Trophoblast cell (in vitro differentiated cells and primary cell): ENCODE measurements around the gene LRRC1.
A peak's percentile ranks its signal among the peaks of the same experiment; 100 is the strongest.

Experiments
- DNase-seq, 2 donors: peaks; one replicate each; pipeline ENCODE4 v3.0.0-alpha.2; 2016
- H2AFZ ChIP-seq: 2 replicates; pipeline ENCODE4 v1.6.1; 2013; ENCODE audit warnings: low read length, moderate library complexity, mild to moderate bottlenecking; ENCODE audit not compliant: insufficient read depth, poor library complexity
- H2AK5ac ChIP-seq: 2 replicates; pipeline ENCODE4 v1.6.1; 2013; ENCODE audit warnings: mild to moderate bottlenecking, low read length
- H2BK120ac ChIP-seq: 2 replicates; pipeline ENCODE4 v1.6.1; 2013; ENCODE audit warnings: low read length, mild to moderate bottlenecking, moderate library complexity; ENCODE audit not compliant: insufficient read depth, poor library complexity
- H2BK12ac ChIP-seq: 2 replicates; pipeline ENCODE4 v1.6.1; 2013; ENCODE audit warnings: mild to moderate bottlenecking, low read length, moderate library complexity
- H2BK5ac ChIP-seq: 2 replicates; pipeline ENCODE4 v1.6.1; 2013; ENCODE audit warnings: low read length, low read depth, moderate library complexity, mild to moderate bottlenecking; ENCODE audit not compliant: poor library complexity
- H3K14ac ChIP-seq: 2 replicates; pipeline ENCODE4 v1.6.1; 2013; ENCODE audit warnings: mild to moderate bottlenecking, low read length
- H3K18ac ChIP-seq: 2 replicates; pipeline ENCODE4 v1.6.1; 2013; ENCODE audit warnings: mild to moderate bottlenecking, low read length
- H3K23ac ChIP-seq: 2 replicates; pipeline ENCODE4 v1.6.1; 2013; ENCODE audit warnings: low read length
- H3K27ac ChIP-seq: 2 replicates; pipeline ENCODE4 v1.5.1; 2013; ENCODE audit warnings: low read depth, mild to moderate bottlenecking, inconsistent platforms, low read length, moderate library complexity
- H3K27me3 ChIP-seq: 2 replicates; pipeline ENCODE4 v1.6.1; 2013; ENCODE audit warnings: inconsistent platforms, mild to moderate bottlenecking, low read length, moderate library complexity; ENCODE audit not compliant: insufficient read depth
- H3K36me3 ChIP-seq, 2 experiments: 1 replicate in 1 of 2; 2 replicates in 1 of 2; pipeline ENCODE4 v1.6.1; 2013; ENCODE audit warnings: low read length in 2 of 2, mild to moderate bottlenecking in 2 of 2, moderate library complexity in 1 of 2; ENCODE audit not compliant: insufficient read depth in 2 of 2, control insufficient read depth in 1 of 2
- H3K4ac ChIP-seq: 2 replicates; pipeline ENCODE4 v1.6.1; 2013; ENCODE audit warnings: low read depth, mild to moderate bottlenecking, low read length, moderate library complexity
- H3K4me1 ChIP-seq, 2 experiments: 1 replicate in 1 of 2; 2 replicates in 1 of 2; pipeline ENCODE4 v1.6.1; 2013; ENCODE audit warnings: low read length in 2 of 2, mild to moderate bottlenecking in 2 of 2, moderate library complexity in 1 of 2; ENCODE audit not compliant: insufficient read depth in 2 of 2, control insufficient read depth in 1 of 2
- H3K4me2 ChIP-seq: 2 replicates; pipeline ENCODE4 v1.6.1; 2013; ENCODE audit warnings: inconsistent platforms, mild to moderate bottlenecking, low read length, moderate library complexity
- H3K4me3 ChIP-seq: 2 replicates; pipeline ENCODE4 v1.5.1; 2013; ENCODE audit warnings: mild to moderate bottlenecking, low read depth, low read length, inconsistent platforms
- H3K79me1 ChIP-seq: one replicate; pipeline ENCODE4 v1.6.1; 2013; ENCODE audit warnings: low read length
- H3K79me2 ChIP-seq: 2 replicates; pipeline ENCODE4 v1.6.1; 2013; ENCODE audit warnings: low read length, mild to moderate bottlenecking; ENCODE audit not compliant: control insufficient read depth, insufficient read depth, poor library complexity
- H3K9ac ChIP-seq: 2 replicates; pipeline ENCODE4 v1.6.1; 2013; ENCODE audit warnings: mild to moderate bottlenecking, low read length
- H3K9me3 ChIP-seq: 2 replicates; pipeline ENCODE4 v1.6.1; 2013; ENCODE audit warnings: low read depth, mild to moderate bottlenecking, control low read depth, inconsistent platforms, low read length; ENCODE audit not compliant: insufficient read depth
- H4K12ac ChIP-seq: 2 replicates; pipeline ENCODE4 v1.6.1; 2013; ENCODE audit warnings: low read depth, mild to moderate bottlenecking, low read length, moderate library complexity
- H4K8ac ChIP-seq: 2 replicates; pipeline ENCODE4 v1.6.1; 2013; ENCODE audit warnings: low read depth, mild to moderate bottlenecking, low read length, moderate library complexity
- H4K91ac ChIP-seq: one replicate; pipeline ENCODE4 v1.6.1; 2013; ENCODE audit warnings: low read depth, mild to moderate bottlenecking, low read length, moderate library complexity
- WGBS: extraction: QIAGEN DNeasy Blood & Tissue Kit; methylation state at CpG from one replicate; pipeline ENCODE4 v1.1.7; 2013; ENCODE audit warnings: missing lambda C conversion rate; ENCODE audit not compliant: insufficient read length, insufficient coverage; ENCODE audit errors: extremely low coverage; 5-methylcytosine and 5-hydroxymethylcytosine counted together

LRRC1 gene

DNA sequence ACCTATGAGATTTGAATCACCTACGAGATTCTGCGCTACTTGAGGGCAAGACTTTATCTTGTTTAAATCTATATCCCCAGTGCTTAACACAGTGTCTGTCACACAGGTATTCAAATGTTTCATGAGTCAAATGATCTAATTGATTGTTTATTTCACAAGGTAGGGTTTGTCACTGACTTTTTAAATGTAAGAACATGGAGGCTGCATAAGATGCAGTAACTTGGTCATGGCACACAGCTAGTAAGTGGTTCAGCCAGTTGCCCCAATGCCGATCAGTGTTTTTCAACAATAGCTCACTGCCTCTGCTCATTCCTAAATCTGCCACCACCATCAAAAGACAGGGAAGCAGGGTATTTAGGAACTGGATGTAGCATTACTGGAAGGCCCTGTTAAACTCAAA lies 42.4 kb upstream of the LRRC1 start:
- Histone ChIP-seq H3K27ac (no peak overlapping the region), H3K23ac (no peak overlapping the region), H3K27me3 (no peaks in the 10 kb centered on the region), H4K8ac (no peak overlapping the region), H3K14ac (no peak overlapping the region), H2BK12ac (no peak overlapping the region), H3K79me1 (no peaks in the 10 kb centered on the region), H3K4ac (no peak overlapping the region), H2AFZ (no peak overlapping the region), H3K9me3 (no peaks in the 10 kb centered on the region), H3K79me2 (no peaks in the 10 kb centered on the region), H3K36me3 (no peaks in the 10 kb centered on the region), H2BK5ac (no peak overlapping the region), H4K12ac (no peak overlapping the region), H3K4me3 (no peak overlapping the region), H3K9ac (no peak overlapping the region), H3K4me1 (no peaks in the 10 kb centered on the region), H3K18ac (no peak overlapping the region), H3K4me2 (no peak overlapping the region), H2AK5ac (no peak overlapping the region), H4K91ac (no peak overlapping the region), H2BK120ac (no peak overlapping the region)
- WGBS: no CpG with 5 or more reads among the region's 3 CpGs
- DNase-seq: peak in 1 of 2 donors; percentile 56

DNA sequence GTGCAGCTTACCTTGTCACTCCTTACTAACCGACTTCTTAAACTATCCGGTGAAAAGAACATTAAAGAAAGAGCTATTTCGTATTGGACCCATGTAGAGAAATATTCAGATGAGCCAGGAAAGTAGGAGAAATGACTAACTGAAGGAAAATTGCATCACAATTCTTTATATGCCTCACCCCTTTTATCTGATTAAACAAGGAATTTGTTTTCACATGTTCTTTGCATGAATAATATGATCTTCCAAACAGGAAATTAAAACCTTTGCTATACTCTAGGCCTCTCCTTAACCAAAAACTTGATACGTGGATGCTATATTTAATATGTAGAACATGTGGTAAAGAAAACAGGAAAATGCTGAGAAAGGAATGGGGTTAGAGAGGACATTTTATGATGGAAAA lies 41.9 kb upstream of the LRRC1 start:
- WGBS: no CpG with 5 or more reads among the region's 4 CpGs
- Histone ChIP-seq H4K91ac (no peak overlapping the region), H2BK5ac (no peak overlapping the region), H3K27ac (no peak overlapping the region), H2BK12ac (no peak overlapping the region), H2AFZ (no peak overlapping the region), H4K8ac (no peak overlapping the region), H3K4me3 (no peak overlapping the region), H2BK120ac (no peak overlapping the region), H3K27me3 (no peaks in the 10 kb centered on the region), H3K4ac (no peak overlapping the region), H3K79me2 (no peaks in the 10 kb centered on the region), H3K4me1 (no peaks in the 10 kb centered on the region), H3K9ac (no peak overlapping the region), H3K23ac (no peak overlapping the region), H3K4me2 (no peak overlapping the region), H3K18ac (no peak overlapping the region), H3K14ac (no peak overlapping the region), H3K36me3 (no peaks in the 10 kb centered on the region), H3K79me1 (no peaks in the 10 kb centered on the region), H2AK5ac (no peak overlapping the region), H3K9me3 (no peaks in the 10 kb centered on the region), H4K12ac (no peak overlapping the region)
- peak in 1 of 2 donors; percentile 81 for DNase-seq

DNA sequence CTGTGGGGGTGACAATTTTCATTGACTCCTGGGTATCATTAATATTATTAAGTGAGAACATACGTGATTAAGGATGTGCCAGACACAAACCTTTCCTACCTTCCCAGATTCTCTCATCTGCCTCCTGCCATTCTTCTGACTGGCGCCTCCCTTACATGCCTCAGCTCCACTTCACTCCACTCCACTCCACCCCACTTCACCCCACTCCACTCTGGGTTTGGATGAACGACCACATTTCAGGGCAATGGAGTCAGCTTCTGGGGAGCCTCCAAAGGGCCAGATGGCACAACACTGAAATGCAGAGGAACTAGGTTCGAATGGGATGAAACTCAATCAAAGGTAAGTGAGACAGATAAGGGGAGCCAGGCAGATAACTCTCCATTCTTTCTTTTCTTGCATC lies 40.5 kb upstream of the LRRC1 start:
- H4K91ac ChIP-seq: no peak overlapping the region
- H3K4me2 ChIP-seq: no peak overlapping the region
- no peak overlapping the region for H2BK12ac ChIP-seq
- no peak overlapping the region for H2AK5ac ChIP-seq
- no peak for DNase-seq
- no peak overlapping the region for H3K23ac ChIP-seq
- no CpG with 5 or more reads among the region's 4 CpGs for WGBS
- H3K79me1 ChIP-seq: no peaks in the 10 kb centered on the region
- no peak overlapping the region for H3K27ac ChIP-seq
- no peaks in the 10 kb centered on the region for H3K9me3 ChIP-seq
- H3K4ac ChIP-seq: no peak overlapping the region
- no peak overlapping the region for H2AFZ ChIP-seq
- no peak overlapping the region for H3K9ac ChIP-seq
- H3K36me3 ChIP-seq: no peaks in the 10 kb centered on the region
- H3K18ac ChIP-seq: no peak overlapping the region
- H2BK120ac ChIP-seq: no peak overlapping the region
- H3K14ac ChIP-seq: no peak overlapping the region
- no peak overlapping the region for H4K8ac ChIP-seq
- H4K12ac ChIP-seq: no peak overlapping the region
- no peaks in the 10 kb centered on the region for H3K27me3 ChIP-seq
- H3K79me2 ChIP-seq: no peaks in the 10 kb centered on the region
- H3K4me1 ChIP-seq: no peaks in the 10 kb centered on the region
- H2BK5ac ChIP-seq: no peak overlapping the region
- no peak overlapping the region for H3K4me3 ChIP-seq

DNA sequence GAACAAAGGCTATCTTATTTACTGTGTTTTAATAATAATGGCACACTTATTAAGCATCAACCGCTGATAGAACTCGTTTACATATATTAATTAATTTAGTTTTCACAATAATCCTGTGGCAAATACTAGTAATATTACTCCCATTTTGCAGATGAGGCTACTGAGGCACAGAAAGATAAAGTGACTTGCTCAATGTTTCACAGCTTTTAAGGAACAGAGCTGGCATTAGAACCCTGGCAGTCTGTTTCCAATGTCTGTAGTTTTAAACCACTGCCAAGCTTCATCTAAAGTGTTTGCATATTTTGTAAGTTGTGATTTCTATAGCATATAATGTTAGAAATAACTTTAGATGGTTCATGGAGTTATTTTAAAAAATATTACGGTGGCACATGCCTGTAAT lies 38.4 kb upstream of the LRRC1 start:
- Histone ChIP-seq H3K23ac (no peak overlapping the region), H2BK5ac (no peak overlapping the region), H3K4me3 (no peak overlapping the region), H3K27me3 (no peaks in the 10 kb centered on the region), H3K4me1 (no peaks in the 10 kb centered on the region), H3K4me2 (no peak overlapping the region), H4K12ac (no peak overlapping the region), H3K9ac (no peak overlapping the region), H3K27ac (no peak overlapping the region), H3K4ac (no peak overlapping the region), H3K79me1 (no peaks in the 10 kb centered on the region), H3K79me2 (no peaks in the 10 kb centered on the region), H2BK120ac (no peak overlapping the region), H4K91ac (no peak overlapping the region), H2AFZ (no peak overlapping the region), H3K18ac (no peak overlapping the region), H2AK5ac (no peak overlapping the region), H3K14ac (no peak overlapping the region), H3K36me3 (no peaks in the 10 kb centered on the region), H2BK12ac (no peak overlapping the region), H3K9me3 (no peaks in the 10 kb centered on the region), H4K8ac (no peak overlapping the region)
- no CpG with 5 or more reads among the region's 3 CpGs for WGBS
- no peak for DNase-seq
